ENCODE data around the gene TMEM170B.

DNA sequence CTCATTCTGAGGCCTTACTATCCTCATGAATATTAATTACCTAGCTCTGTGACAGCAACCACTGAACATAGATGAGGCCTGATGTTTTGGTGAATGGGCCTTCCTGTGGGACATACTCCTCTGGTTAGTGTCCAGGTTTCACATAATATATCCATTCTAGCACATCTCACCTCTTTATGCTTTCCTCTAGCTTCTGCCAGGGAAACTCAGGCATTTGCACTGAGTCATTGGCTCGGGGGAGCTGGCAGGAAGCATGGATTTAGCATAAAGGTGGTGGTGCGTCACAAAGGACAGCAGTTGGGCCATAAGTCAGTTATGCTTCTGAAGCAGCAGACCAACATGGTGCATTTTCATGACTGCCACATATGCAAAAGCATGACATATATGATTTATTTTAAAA is 37.5 kb upstream of the TMEM170B start:
- TF ChIP-seq, protein P1, sequence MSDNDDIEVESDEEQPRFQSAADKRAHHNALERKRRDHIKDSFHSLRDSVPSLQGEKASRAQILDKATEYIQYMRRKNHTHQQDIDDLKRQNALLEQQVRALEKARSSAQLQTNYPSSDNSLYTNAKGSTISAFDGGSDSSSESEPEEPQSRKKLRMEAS (IDR thresholded peaks at IDR 0.05), result no peak
- TF ChIP-seq PHF8 (IDR thresholded peaks at IDR 0.05; ENCODE audit: borderline replicate concordance, low read depth) (no peak), BHLHE40 (IDR thresholded peaks at IDR 0.05; ENCODE audit: low read depth, low read length) (no peak), ZFP36 (IDR thresholded peaks at IDR 0.05; ENCODE audit: borderline replicate concordance, partially characterized antibody) (no peak), POLR2A (IDR thresholded peaks at IDR 0.05; ENCODE audit: low read length) (no peak)
- TF ChIP-seq, protein P2, sequence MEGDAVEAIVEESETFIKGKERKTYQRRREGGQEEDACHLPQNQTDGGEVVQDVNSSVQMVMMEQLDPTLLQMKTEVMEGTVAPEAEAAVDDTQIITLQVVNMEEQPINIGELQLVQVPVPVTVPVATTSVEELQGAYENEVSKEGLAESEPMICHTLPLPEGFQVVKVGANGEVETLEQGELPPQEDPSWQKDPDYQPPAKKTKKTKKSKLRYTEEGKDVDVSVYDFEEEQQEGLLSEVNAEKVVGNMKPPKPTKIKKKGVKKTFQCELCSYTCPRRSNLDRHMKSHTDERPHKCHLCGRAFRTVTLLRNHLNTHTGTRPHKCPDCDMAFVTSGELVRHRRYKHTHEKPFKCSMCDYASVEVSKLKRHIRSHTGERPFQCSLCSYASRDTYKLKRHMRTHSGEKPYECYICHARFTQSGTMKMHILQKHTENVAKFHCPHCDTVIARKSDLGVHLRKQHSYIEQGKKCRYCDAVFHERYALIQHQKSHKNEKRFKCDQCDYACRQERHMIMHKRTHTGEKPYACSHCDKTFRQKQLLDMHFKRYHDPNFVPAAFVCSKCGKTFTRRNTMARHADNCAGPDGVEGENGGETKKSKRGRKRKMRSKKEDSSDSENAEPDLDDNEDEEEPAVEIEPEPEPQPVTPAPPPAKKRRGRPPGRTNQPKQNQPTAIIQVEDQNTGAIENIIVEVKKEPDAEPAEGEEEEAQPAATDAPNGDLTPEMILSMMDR (IDR thresholded peaks at IDR 0.05), result no peak
- TF ChIP-seq, protein P3, sequence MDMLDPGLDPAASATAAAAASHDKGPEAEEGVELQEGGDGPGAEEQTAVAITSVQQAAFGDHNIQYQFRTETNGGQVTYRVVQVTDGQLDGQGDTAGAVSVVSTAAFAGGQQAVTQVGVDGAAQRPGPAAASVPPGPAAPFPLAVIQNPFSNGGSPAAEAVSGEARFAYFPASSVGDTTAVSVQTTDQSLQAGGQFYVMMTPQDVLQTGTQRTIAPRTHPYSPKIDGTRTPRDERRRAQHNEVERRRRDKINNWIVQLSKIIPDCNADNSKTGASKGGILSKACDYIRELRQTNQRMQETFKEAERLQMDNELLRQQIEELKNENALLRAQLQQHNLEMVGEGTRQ (IDR thresholded peaks at IDR 0.05), result no peak

Measured in A549 (cell line).